Ovary (tissue), 3 donors: ENCODE measurements around the gene RIC3.

ENCODE experiments used
- CTCF ChIP-seq, 3 donors: fragments of 450-650 bp in 2 of 3; fragments of 200-600 bp in 1 of 3; IDR thresholded peaks; one replicate each; pipeline versions ENCODE4 v1.5.1 to v1.8.0; 2016 to 2022; ENCODE audit warnings: antibody characterized with exemption in 3 of 3, mild to moderate bottlenecking in 1 of 3
- EP300 ChIP-seq: sonication (generic); formaldehyde crosslinking; IDR thresholded peaks from one replicate; pipeline ENCODE4 v1.6.1; 2017; ENCODE audit warnings: antibody characterized with exemption
- POLR2A ChIP-seq: fragments of 450-650 bp; IDR thresholded peaks from one replicate; pipeline ENCODE4 v1.6.1; 2017; ENCODE audit warnings: antibody characterized with exemption, mild to moderate bottlenecking, moderate library complexity
- donor health status: DM: no; HTN: no; CAD: no.

GRCh38 chr11:8190431-8190830, 21.6 kb upstream of the RIC3 start:
- no peak for TF ChIP-seq CTCF (IDR thresholded peaks at IDR 0.05)
- TF ChIP-seq POLR2A: no peak
- no peak for TF ChIP-seq EP300
